IMR-90 (cell line): Measurements from ENCODE around the gene KAT6B. TPM values are rescaled to one million over a fixed set of nuclear protein-coding genes. Genes with fewer than 3 reads are reported as not detected.

Experiments
- ATAC-seq: fragments of 200-7000 bp; cut with Tn5 transposase; 2 replicates; pipeline ENCODE4 v1.9.1; 2020; ENCODE audit warnings: low read depth, mild to moderate bottlenecking, moderate library complexity
- BruUV-seq: library from RNA; stranded (reverse); fragments of 400-500 nt; replicated peaks from 2 replicates; lab custom pipeline; 2021; lab: Mats Ljungman, UMichigan
- CTCF ChIA-PET: fragments of 300-600 bp; formaldehyde crosslinking; extraction: SDS; loops from one replicate; lab custom pipeline; 2021; ENCODE audit warnings: antibody characterized with exemption; lab: Yijun Ruan, JAX
- POLR2A ChIA-PET: fragments of 300-600 bp; sonication (Branson Sonifier 250); formaldehyde crosslinking; loops from one replicate; lab custom pipeline; 2022; ENCODE audit warnings: antibody characterized with exemption; ENCODE audit not compliant: unreplicated experiment; lab: Charles Lee
- DNase-seq: peaks from one replicate; pipeline ENCODE4 v3.0.0; 2013
- H2AFZ ChIP-seq: replicated peaks from 2 replicates; pipeline ENCODE3; 2013; ENCODE audit warnings: low read length, mild to moderate bottlenecking; ENCODE audit not compliant: poor library complexity
- H2AK5ac ChIP-seq: 2 replicates; pipeline ENCODE4 v1.6.1; 2013; ENCODE audit warnings: low read depth, low read length, inconsistent platforms
- H2AK9ac ChIP-seq: replicated peaks from 2 replicates; pipeline ENCODE3; 2013; ENCODE audit warnings: mild to moderate bottlenecking, low read depth, low read length, moderate library complexity; ENCODE audit not compliant: poor library complexity
- H2BK120ac ChIP-seq: 2 replicates; pipeline ENCODE4 v1.6.1; 2013; ENCODE audit warnings: low read depth, low read length, inconsistent platforms
- H2BK15ac ChIP-seq: 3 replicates; pipeline ENCODE4 v1.6.1; 2013; ENCODE audit warnings: low read depth, low read length, inconsistent platforms
- H2BK20ac ChIP-seq: 2 replicates; pipeline ENCODE4 v1.6.1; 2013; ENCODE audit warnings: low read depth, mild to moderate bottlenecking, inconsistent platforms, low read length, moderate library complexity
- H2BK5ac ChIP-seq: 2 replicates; pipeline ENCODE4 v1.6.1; 2013; ENCODE audit warnings: mild to moderate bottlenecking, low read depth, low read length, inconsistent platforms; ENCODE audit not compliant: poor library complexity, severe bottlenecking
- H3K14ac ChIP-seq: replicated peaks from 2 replicates; pipeline ENCODE4 v1.6.1; 2013; ENCODE audit warnings: low read depth, low read length, inconsistent platforms
- H3K18ac ChIP-seq: 2 replicates; pipeline ENCODE4 v1.6.1; 2013; ENCODE audit warnings: low read depth, low read length, control low read depth
- H3K23ac ChIP-seq: 2 replicates; pipeline ENCODE4 v1.6.1; 2013; ENCODE audit warnings: low read depth, low read length, inconsistent platforms
- H3K27ac ChIP-seq: 2 replicates; pipeline ENCODE4 v1.5.1; 2013; ENCODE audit warnings: mild to moderate bottlenecking, control low read depth, low read length; ENCODE audit not compliant: insufficient read depth
- H3K27me3 ChIP-seq: 2 replicates; pipeline ENCODE4 v1.6.1; 2013; ENCODE audit warnings: low read length; ENCODE audit not compliant: control insufficient read depth, insufficient read depth
- H3K36me3 ChIP-seq: 2 replicates; pipeline ENCODE4 v1.6.1; 2013; ENCODE audit warnings: low read length, mixed read lengths; ENCODE audit not compliant: control insufficient read depth, insufficient read depth
- H3K4ac ChIP-seq: 2 replicates; pipeline ENCODE4 v1.6.1; 2013; ENCODE audit warnings: low read depth, low read length, inconsistent platforms
- H3K4me1 ChIP-seq: 2 replicates; pipeline ENCODE4 v1.6.1; 2013; ENCODE audit warnings: low read length, mixed read lengths; ENCODE audit not compliant: control insufficient read depth, insufficient read depth
- H3K4me2 ChIP-seq: 2 replicates; pipeline ENCODE4 v1.6.1; 2013; ENCODE audit warnings: low read depth, mild to moderate bottlenecking, control low read depth, low read length, moderate library complexity
- H3K4me3 ChIP-seq: 2 replicates; pipeline ENCODE4 v1.5.1; 2013; ENCODE audit warnings: low read depth, mild to moderate bottlenecking, control low read depth, low read length, moderate library complexity; ENCODE audit not compliant: insufficient read depth
- H3K56ac ChIP-seq: 2 replicates; pipeline ENCODE4 v1.6.1; 2013; ENCODE audit warnings: low read length, inconsistent platforms; ENCODE audit not compliant: insufficient read depth; ENCODE audit errors: extremely low read depth
- H3K79me1 ChIP-seq, 2 experiments: 2 replicates each; pipeline ENCODE4 v1.6.1; 2013; ENCODE audit warnings: low read length in 2 of 2, inconsistent platforms in 1 of 2, low read depth in 1 of 2
- H3K9ac ChIP-seq: 2 replicates; pipeline ENCODE4 v1.6.1; 2013; ENCODE audit warnings: low read depth, low read length, control low read depth
- H3K9me1 ChIP-seq: 2 replicates; pipeline ENCODE4 v1.6.1; 2013; ENCODE audit warnings: low read length, inconsistent platforms; ENCODE audit not compliant: insufficient read depth
- H3K9me3 ChIP-seq: 2 replicates; pipeline ENCODE4 v1.6.1; 2013; ENCODE audit warnings: low read length; ENCODE audit not compliant: control insufficient read depth, insufficient read depth
- H4K20me1 ChIP-seq: 2 replicates; pipeline ENCODE4 v1.6.1; 2013; ENCODE audit warnings: low read length, inconsistent platforms; ENCODE audit not compliant: insufficient read depth
- H4K5ac ChIP-seq: 2 replicates; pipeline ENCODE4 v1.6.1; 2013; ENCODE audit warnings: mild to moderate bottlenecking, low read depth, low read length, control low read depth
- H4K8ac ChIP-seq, 2 experiments: 2 replicates each; pipeline ENCODE4 v1.6.1; 2013; ENCODE audit warnings: low read depth in 2 of 2, low read length in 2 of 2, control low read depth in 1 of 2, inconsistent platforms in 1 of 2
- H4K91ac ChIP-seq: 2 replicates; pipeline ENCODE4 v1.6.1; 2013; ENCODE audit warnings: low read depth, low read length, inconsistent platforms; ENCODE audit not compliant: insufficient read depth
- BHLHE40 ChIP-seq: fragments of 150-350 bp; IDR thresholded peaks from 2 replicates; pipeline ENCODE4 v1.6.1; 2016; ENCODE audit warnings: mild to moderate bottlenecking, low read depth, low read length
- CEBPB ChIP-seq: IDR thresholded peaks from 2 replicates; pipeline ENCODE4 v1.6.1; 2012; ENCODE audit warnings: low read depth, low read length, improper control_type of control experiment
- CHD1 ChIP-seq: IDR thresholded peaks from 2 replicates; pipeline ENCODE4 v1.6.1; 2012; ENCODE audit warnings: low read depth, low read length, improper control_type of control experiment
- FOS ChIP-seq: fragments of 150-350 bp; IDR thresholded peaks from 2 replicates; pipeline ENCODE4 v1.6.1; 2016; ENCODE audit warnings: low read depth, low read length
- MAFK ChIP-seq: IDR thresholded peaks from 2 replicates; pipeline ENCODE4 v1.6.1; 2012; ENCODE audit warnings: low read depth, low read length, improper control_type of control experiment
- MAZ ChIP-seq: IDR thresholded peaks from 2 replicates; pipeline ENCODE4 v1.6.1; 2012; ENCODE audit warnings: low read depth, mild to moderate bottlenecking, low read length, improper control_type of control experiment, moderate library complexity, borderline replicate concordance
- MXI1 ChIP-seq: IDR thresholded peaks from 2 replicates; pipeline ENCODE4 v1.6.1; 2012; ENCODE audit warnings: low read depth, mild to moderate bottlenecking, low read length, moderate library complexity, borderline replicate concordance
- NFE2L2 ChIP-seq: fragments of 150-350 bp; IDR thresholded peaks from 2 replicates; pipeline ENCODE4 v1.6.1; 2016; ENCODE audit warnings: low read depth, mild to moderate bottlenecking, low read length
- POLR2A ChIP-seq: IDR thresholded peaks from 2 replicates; pipeline ENCODE4 v1.6.1; 2012; ENCODE audit warnings: mild to moderate bottlenecking, low read depth, low read length
- RAD21 ChIP-seq: IDR thresholded peaks from 2 replicates; pipeline ENCODE4 v1.6.1; 2012; ENCODE audit warnings: low read length, improper control_type of control experiment
- RCOR1 ChIP-seq: IDR thresholded peaks from 2 replicates; pipeline ENCODE4 v1.6.1; 2012; ENCODE audit warnings: mild to moderate bottlenecking, low read length, improper control_type of control experiment; ENCODE audit not compliant: insufficient replicate concordance
- SMC3 ChIP-seq: fragments of 150-350 bp; IDR thresholded peaks from 2 replicates; pipeline ENCODE4 v1.6.1; 2016; ENCODE audit warnings: low read depth, mild to moderate bottlenecking, antibody characterized with exemption, low read length, moderate library complexity
- USF2 ChIP-seq: fragments of 150-350 bp; IDR thresholded peaks from 2 replicates; pipeline ENCODE4 v1.6.1; 2017; ENCODE audit warnings: mild to moderate bottlenecking, antibody characterized with exemption, low read length, low read depth
- WGBS, 2 experiments: methylation state at CpG; one replicate each; pipeline versions ENCODE4 v1.1.5 to v1.1.7; 2013; ENCODE audit warnings: missing lambda C conversion rate in 2 of 2; ENCODE audit not compliant: insufficient read length in 1 of 2; ENCODE audit errors: extremely low coverage in 2 of 2; 5-methylcytosine and 5-hydroxymethylcytosine counted together
- dilution Hi-C: fragments of 300-500 bp; cut with HindIII; formaldehyde crosslinking; loops from one replicate; pipeline ENCODE4 v1.14.3; 2018; ENCODE audit warnings: low sequenced_read_pairs; ENCODE audit not compliant: unreplicated experiment
- in situ Hi-C: fragments of 300-500 bp; cut with MboI; formaldehyde crosslinking; loops from 3 replicates; pipeline ENCODE4 v1.14.3; 2019; ENCODE audit warnings: low sequenced_read_pairs, inconsistent platforms, mixed read lengths
- intact Hi-C: fragments of 100-400 bp; cut with micrococcal nuclease; formaldehyde crosslinking; loops from 2 replicates; pipeline ENCODE4 v1.10.0; 2022
- polyA plus RNA-seq, 3 experiments: library from polyadenylated mRNA; depleted of rRNA; stranded (reverse); fragments of >200 nt; gene quantifications; 2 replicates each; pipeline ENCODE4 v1.2.3, GENCODE V29; 2012; ENCODE audit warnings: low replicate concordance in 1 of 3
- total RNA-seq: library from RNA; depleted of rRNA; stranded (reverse); fragments of >200 nt; gene quantifications from 2 replicates; pipeline ENCODE4 v1.2.3, GENCODE V29; 2012
- TF ChIP-seq, protein P1 (sequence below): conservative IDR thresholded peaks from 2 replicates; pipeline ENCODE4 v1.5.1; 2012; ENCODE audit warnings: mild to moderate bottlenecking, low read depth, low read length, improper control_type of control experiment
- TF ChIP-seq, protein P2 (sequence below): fragments of 150-350 bp; IDR thresholded peaks from 2 replicates; pipeline ENCODE4 v1.6.1; 2016; ENCODE audit warnings: low read depth, mild to moderate bottlenecking, low read length, moderate library complexity, borderline replicate concordance

KAT6B gene
- total and polyA plus RNA-seq, 2 of the 4 experiments (the other 2 are of a cell fraction), result 8.8 to 28.1 TPM

DNA sequence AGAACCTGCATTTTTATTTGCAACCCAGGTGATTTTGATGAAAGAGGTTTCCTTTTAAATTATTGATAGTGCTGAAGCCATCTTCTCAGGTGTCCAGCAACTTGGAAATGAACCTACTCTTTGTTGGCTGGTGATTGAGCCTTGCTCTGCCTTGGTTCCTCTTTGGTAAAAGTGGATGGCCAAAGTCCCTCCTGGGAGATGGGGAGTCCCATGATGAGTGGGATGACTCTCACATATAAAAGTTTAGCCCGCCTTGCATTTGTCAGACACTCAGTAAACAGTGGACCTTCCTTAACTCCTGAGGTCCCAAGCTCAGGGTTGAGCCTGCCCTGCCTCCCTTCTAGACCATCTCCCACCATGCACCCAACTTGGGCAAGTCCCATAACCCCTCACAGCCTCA is 28.9 kb upstream of the KAT6B start:
- Histone ChIP-seq H3K9ac (no peak overlapping the region), H3K56ac (no peak overlapping the region), H2BK5ac (no peak overlapping the region), H3K9me3 (no peaks in the 10 kb centered on the region), H2BK20ac (no peak overlapping the region), H3K27me3 (no peaks in the 10 kb centered on the region), H3K4me1 (peaks cover 2% of the 10 kb centered on the region; the same call in 1 of the 2 replicates), H3K79me1 (no peaks in the 10 kb centered on the region), H2AK9ac (no peak overlapping the region), H3K4me3 (no peak overlapping the region), H2AK5ac (no peak overlapping the region), H2BK15ac (no peak overlapping the region), H4K5ac (no peak overlapping the region), H3K23ac (no peak overlapping the region), H3K18ac (no peak overlapping the region), H3K4me2 (no peak overlapping the region), H3K4ac (no peak overlapping the region), H3K27ac (no peak overlapping the region), H4K91ac (no peak overlapping the region), H4K8ac (no peak overlapping the region), H2BK120ac (no peak overlapping the region), H3K36me3 (no peaks in the 10 kb centered on the region), H4K20me1 (no peaks in the 10 kb centered on the region), H3K14ac (0 out of 2 replicates have a peak overlapping the region, but pooled peaks have one; percentile 37), H3K9me1 (peaks cover 5% of the 10 kb centered on the region; the same call in 1 of the 2 replicates), H2AFZ (peak overlapping the region; percentile 13)
- DNase-seq (no peak), ATAC-seq (no peak)
- dilution Hi-C loops, result no loop called here
- no peak for TF ChIP-seq USF2
- TF ChIP-seq MAFK, result no peak
- no peak for TF ChIP-seq MAZ
- no peak for TF ChIP-seq BHLHE40
- no peak for TF ChIP-seq SMC3
- no peak for TF ChIP-seq POLR2A
- no peak for TF ChIP-seq MXI1
- no peak for TF ChIP-seq CEBPB
- TF ChIP-seq CHD1, result no peak
- TF ChIP-seq, protein P1, sequence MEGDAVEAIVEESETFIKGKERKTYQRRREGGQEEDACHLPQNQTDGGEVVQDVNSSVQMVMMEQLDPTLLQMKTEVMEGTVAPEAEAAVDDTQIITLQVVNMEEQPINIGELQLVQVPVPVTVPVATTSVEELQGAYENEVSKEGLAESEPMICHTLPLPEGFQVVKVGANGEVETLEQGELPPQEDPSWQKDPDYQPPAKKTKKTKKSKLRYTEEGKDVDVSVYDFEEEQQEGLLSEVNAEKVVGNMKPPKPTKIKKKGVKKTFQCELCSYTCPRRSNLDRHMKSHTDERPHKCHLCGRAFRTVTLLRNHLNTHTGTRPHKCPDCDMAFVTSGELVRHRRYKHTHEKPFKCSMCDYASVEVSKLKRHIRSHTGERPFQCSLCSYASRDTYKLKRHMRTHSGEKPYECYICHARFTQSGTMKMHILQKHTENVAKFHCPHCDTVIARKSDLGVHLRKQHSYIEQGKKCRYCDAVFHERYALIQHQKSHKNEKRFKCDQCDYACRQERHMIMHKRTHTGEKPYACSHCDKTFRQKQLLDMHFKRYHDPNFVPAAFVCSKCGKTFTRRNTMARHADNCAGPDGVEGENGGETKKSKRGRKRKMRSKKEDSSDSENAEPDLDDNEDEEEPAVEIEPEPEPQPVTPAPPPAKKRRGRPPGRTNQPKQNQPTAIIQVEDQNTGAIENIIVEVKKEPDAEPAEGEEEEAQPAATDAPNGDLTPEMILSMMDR, result no peak
- no peak for TF ChIP-seq RCOR1
- TF ChIP-seq, protein P2, sequence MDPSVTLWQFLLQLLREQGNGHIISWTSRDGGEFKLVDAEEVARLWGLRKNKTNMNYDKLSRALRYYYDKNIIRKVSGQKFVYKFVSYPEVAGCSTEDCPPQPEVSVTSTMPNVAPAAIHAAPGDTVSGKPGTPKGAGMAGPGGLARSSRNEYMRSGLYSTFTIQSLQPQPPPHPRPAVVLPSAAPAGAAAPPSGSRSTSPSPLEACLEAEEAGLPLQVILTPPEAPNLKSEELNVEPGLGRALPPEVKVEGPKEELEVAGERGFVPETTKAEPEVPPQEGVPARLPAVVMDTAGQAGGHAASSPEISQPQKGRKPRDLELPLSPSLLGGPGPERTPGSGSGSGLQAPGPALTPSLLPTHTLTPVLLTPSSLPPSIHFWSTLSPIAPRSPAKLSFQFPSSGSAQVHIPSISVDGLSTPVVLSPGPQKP, result no peak
- TF ChIP-seq RAD21, result no peak
- no peak for TF ChIP-seq FOS
- TF ChIP-seq NFE2L2, result no peak
- 83% methylated on average over 1 of the region's 1 CpG; no CpG with 5 or more reads in 1 of the 2 experiments for WGBS, 2 experiments
- intact Hi-C loops, result no loop called here
- in situ Hi-C loops, result no loop called here
- BruUV-seq, result no TSS peak
- ChIA-PET POLR2A (no interaction called here), CTCF (no interaction called here)
